GM19372 (cell line): ENCODE results near the gene COMP.

Source experiments
- ATAC-seq: cut with Tn5 transposase; IDR thresholded peaks from one replicate; pipeline ENCODE4 v1.9.1; 2021; ENCODE audit warnings: mild to moderate bottlenecking, low read depth, moderate library complexity; ENCODE audit not compliant: unreplicated experiment

Gene COMP

DNA sequence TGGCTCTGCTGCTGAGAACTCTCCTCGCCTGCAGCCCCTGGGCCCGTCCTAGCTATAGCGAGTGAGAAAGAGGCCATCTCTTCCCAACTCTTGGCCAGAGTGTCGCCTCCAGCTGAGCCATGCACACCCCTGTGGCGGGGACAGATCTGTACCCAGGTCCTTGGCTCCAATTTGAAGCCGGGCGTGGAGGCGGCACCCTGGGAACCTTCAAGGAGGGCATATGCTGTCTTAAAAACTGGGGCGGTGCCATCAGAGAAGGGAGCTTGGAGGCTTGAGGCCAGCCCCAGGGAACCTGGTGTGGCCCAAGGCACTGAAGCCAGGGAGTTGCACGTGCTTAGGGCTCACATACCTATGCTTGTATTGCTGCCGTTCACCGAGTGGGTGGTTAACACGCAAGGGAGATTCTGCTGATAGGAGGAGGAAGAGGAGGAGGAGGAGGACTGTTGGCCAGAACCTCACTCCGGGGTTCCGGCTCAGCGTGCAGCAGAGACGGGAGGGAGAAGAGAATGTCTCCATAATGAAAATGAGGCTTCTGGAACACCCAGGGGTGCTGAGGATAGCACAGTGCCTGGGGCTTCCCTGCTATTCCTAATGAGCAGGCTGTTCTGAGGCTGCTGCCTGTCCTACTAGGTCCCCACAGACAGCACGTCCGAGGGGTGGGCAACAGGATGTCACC is 40.7 kb downstream of the COMP start:
- no peak for ATAC-seq

DNA sequence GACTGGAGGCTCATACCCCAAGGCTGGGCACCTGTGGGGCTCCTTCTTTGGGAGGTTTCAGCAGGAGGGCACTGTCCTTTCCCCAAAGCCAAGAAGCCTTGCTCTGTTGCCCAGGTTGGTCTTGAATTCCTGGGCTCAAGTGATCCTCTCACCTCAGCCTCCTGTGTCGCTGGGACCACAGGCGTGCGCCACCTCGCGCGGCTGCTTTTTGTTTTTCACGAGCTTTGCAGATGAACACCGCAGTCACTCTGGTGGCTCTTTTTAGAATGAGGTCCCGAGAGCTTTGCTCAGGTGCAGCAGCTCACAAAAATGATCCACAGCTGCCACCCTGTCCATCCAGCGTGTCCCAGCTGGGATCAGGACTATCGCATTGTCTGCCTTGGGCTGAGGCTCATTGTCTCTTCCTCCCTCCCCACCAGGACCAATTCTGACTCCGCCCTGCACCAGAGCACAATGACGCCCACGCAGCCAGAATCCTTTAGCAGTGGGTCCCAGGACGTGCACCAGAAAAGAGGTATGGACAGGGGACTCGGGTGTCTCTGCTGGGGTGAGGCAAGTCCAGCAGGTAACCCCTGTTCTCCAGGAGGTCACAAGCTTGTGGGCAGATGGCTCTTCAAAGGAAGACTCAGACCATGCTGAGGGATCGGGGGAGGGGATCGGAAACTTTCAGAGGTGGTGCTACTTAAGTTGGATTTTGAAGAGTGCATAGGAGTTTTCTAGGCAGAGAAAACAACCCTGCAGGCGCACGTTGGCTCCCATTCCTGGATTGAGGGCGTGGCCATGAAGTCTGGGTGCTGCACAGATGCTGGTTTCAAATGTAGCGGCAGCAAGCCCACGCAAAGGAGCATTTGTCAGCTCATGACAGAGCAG is 41.5 kb downstream of the COMP start:
- no peak for ATAC-seq

DNA sequence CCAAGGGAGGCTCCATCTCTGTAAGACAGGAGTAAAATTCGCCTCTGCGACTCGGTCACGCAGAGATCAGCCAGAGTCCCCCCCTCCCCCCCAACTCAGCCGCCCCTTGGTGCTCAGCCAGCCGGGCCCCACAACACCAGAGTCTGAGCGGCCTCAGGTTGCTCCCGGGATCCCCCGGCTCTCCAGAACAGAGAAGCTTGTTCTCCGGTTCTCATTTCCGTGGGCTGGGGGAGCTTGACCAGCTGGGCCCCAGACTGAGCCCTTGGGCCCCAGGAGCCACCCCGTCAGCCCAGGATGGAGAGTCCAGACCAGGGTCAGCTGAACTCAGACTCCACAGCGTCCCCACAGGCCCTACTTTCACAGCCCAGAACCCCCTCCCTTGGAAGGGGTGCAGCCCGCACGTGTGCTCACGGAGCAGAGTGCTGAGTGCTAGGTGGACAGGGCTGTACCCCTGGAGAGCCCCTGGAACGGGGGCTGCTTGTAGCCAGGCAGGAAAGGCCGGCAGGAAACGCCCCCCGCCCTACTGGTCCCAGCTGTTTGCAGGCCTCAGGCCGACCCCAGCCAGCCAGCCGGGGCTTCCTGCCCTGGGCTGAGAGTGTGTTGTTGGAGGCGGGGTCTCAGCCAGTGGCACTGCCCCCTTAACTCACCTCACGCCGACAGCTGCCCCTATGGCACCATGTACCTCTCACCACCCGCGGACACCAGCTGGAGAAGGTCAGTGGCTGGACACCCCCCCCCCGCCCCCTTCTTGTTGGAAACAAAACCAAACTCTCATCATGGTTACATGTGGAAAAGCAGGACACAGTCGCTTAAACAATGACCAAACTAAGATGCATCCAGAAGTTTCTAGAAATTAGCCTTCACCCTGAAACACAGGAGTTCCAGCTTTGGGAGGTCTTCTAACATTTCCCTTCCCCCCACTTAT is 44.4 kb downstream of the COMP start:
- ATAC-seq, result no peak

DNA sequence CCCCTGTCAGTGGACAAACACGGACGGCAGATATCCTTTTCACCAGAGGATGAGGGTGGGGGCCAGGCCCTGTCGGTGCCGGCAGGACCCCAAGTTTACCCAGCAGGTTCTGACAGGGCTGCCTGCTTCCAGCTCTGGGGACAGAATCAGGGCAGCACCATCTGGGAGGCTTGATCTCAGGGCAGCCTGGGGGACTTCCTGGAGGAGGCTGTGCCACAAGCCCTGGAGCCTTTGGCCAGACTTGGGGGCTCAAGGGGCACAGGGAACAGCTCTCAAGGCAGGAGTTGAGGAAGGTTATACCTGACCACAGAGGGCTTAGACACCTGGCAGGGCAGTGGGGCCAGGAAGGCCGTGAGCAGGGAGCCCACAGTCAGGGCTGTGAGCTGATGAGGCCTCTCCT is 45.2 kb downstream of the COMP start:
- no peak for ATAC-seq

DNA sequence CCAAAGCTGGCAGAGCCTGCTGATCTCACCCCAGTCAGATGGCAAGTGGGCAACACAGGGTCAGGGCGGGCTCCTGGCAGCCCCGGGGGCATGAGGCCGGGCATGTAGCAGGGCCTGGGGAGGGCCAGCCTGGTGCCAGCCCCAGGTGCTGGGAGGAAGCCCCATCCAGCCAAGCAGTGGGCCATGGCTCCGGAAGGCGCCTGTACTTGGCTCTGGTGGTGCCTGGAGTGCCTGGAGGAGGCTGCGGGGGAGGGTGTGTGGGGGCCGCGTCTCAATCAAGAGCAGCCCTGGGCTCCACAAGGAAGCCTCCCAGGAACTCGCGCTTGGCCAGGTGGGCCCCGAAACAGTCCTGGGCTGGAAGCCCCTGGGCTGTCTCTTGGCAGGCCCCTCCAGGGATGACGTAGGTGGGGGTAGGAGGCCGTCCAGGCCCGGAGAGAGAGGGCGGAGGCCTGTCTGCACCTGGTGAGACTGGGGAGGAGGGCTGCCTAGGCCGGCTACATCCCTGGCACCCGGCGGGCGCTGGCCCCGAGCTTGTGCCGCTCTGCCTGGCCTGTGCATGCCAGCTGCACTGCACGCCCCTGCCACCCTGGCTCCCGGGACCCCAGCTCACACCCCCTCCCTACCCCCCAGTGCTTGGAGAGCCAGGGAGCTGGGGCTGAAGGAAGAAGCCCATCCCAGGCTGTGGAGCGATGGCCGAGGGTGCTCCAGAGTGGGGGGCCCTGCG is 45.9 kb downstream of the COMP start:
- ATAC-seq, result no peak

DNA sequence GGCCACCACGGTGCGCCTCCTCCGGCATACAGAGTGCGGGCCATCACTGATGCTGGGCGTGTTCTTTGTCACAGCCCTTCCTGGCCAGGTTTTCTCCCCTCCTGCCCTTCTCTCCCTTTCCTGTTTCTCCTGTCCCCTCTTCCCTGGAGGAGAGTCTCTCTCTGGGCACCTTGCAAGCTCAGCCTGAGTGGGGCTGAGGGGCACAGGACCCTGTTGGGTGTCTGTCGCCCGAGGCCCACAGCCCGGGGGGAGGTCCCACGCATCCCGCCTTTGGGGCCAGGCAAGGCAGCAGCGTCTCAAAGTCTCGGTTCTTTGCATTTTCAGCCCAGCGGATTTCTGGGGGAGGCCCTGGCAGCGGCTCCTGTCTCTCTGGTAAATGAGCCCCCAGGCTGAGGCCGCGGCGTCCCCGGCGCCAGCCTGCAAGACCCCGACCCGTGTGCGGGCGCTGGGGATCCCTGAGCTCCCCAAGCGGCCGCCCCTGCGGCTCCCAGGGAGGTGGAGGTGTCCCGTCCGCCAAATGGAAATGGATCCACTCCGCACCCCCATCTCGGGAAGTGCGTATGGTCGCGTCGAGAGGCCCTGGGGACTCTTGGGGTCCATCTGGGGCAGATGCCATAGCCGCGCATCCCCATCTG is 47.2 kb downstream of the COMP start:
- ATAC-seq, result no peak

DNA sequence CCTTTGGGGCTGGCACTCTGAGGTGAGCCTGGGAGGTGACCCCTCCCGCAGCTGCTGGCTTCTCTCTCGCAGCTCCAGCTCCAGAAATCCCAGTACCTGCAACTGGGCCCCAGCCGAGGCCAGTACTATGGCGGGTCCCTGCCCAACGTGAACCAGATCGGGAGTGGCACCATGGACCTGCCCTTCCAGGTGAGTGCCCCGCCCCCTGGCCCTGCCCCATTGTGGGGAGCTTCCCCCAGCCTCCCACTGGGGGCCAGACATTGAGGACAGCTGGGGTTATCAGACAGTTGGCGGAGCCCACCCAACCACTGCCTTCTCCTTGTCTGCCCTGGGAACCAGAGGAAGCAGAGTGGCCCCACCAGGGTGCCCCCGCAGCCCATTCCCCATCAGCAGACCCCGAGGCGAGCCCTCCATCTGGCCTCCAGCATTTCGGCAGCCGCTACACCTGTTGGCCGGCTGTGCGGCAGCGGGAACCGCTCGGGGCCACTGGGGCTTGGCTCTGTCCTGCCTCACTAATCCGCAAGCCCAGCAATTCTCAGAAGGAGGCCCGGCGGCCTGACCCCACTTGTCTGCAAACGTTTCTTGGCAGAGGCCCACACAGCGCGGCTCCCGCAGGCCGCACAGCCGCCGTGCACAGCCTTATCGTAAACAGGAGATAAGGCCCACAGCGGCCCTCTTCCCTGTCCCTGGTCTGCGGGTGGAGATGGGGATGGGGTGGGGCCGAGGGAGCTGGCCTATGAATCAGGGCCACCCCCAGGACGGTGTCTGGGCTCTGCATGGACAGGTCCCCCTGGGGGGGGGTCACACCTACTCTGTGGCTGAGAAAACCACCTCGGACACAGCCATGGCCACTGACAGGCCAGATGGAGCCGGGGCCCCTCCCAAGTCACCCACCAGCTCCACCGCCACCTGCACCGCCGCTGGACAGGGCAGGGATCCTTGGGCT is 48.0 kb downstream of the COMP start:
- no peak for ATAC-seq

DNA sequence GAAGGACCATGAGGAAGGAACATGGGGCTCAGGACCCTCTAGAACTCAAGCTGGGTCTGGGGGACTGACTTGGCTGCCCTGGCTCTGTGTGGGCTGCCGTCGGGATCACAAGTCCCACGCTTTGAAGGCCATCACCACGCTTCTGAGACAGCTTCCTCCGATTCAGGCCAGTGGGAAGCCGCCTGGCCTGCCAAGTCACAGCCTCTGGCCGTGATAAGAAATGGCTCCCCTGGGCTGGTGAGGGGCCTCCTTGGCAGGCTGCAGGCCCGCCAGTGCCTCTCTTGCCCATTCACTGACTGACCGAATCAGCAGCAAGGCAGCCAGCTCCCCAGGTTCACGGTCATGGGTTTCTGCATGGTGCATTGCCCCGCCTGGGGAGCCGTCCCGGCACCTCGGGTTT is 48.8 kb downstream of the COMP start:
- ATAC-seq, result no peak

DNA sequence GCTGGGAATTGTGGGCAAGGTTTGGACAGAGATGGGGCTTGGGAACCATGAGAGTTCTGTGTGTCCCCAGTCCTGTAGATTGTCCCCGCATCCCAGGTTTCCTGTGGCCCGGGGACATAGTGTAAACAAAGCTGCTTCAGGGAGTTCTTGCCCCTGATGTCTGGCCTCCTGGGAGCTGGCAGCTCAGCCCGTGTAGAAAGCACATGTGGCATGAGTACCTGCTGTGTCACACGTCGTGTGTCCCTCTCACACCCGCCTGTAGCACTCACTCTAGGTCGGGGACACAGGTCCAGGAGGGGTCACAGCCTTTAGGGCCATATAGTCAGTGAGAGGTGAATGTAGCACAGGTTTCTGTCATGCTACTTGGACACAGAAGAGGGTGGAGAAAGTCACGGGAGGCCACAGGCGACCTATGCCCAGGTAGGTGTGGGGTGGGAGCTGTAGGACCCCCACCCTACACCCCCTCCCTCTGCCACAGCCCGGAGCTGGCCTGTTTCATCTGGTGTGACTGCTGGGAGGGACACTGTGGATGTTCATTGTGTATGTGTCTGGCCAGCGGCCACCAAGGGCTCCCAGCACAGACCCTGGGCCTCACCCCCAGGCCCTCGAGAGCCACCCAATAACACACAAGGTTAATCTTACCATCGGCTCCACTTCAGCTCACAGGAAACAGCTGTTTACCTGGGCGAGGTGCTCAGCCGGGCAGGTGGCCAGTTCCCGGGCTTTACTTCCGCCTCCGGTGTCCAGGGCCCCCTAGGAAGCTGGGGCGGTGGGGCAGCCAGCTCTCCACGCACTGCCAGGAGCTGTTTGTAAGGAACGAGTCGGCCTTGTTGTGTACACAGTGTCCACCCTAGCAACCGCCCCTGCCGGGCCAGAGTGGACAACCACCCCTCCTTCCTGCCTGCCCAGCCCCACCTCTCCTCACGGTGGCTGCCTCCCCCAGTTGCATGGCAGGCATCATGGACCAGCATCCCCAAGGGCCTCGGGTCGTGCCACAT is 49.7 kb downstream of the COMP start:
- ATAC-seq, result no peak

DNA sequence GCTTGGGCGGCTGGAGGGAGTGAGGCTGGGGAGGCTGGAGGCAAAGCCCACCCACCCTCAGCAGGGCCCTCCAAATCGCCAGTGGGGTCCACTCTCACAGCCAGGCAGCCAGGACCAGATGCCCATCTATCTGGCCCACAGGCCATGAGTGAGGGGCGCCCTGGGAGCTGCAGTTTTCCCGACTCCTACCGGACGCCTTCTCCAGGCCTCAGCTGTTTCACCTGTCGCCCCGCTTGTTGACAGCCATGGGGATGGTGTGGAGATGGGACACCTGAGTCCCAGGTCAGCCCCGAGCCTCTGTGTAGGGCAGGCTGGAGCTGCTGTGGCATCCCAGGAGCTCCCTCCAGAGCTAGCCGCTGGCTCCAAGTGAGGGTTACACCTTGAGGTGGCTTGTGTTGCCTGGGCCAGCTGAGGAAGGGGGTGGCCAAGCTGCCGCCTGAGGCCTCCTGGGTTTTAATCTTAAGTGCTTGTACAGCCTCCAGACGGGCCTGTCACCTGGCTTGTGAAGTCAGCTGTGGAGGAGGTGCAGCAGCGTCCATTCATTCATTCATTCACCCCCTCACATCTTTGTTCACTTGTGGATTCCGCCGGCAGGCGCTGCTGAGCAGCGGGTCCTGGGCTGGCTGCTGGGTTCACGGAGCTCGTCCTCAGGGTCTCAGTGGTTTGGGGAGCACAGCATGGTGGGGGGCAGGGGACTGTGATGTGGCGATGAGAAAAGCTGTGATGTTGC is 52.0 kb downstream of the COMP start:
- ATAC-seq, result no peak

DNA sequence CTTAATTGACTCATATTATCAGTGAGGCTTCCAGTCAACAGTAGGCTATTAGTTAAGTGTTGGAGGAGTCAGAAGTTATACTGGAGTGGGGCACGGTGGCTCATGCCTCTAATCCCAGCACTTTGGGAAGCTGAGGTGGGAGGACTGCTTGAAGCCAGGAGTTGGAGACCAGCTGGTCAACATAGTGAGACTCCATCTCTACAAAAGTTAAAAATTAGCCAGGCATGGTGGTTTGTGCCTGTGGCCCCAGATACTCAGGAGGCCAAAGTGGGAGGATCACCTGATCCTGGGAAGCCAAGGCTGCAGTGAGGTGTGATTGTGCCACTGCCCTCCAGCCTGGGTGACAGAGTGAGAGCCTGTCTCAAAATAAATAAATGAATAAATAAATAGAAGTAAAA is 53.2 kb downstream of the COMP start:
- ATAC-seq, result no peak

DNA sequence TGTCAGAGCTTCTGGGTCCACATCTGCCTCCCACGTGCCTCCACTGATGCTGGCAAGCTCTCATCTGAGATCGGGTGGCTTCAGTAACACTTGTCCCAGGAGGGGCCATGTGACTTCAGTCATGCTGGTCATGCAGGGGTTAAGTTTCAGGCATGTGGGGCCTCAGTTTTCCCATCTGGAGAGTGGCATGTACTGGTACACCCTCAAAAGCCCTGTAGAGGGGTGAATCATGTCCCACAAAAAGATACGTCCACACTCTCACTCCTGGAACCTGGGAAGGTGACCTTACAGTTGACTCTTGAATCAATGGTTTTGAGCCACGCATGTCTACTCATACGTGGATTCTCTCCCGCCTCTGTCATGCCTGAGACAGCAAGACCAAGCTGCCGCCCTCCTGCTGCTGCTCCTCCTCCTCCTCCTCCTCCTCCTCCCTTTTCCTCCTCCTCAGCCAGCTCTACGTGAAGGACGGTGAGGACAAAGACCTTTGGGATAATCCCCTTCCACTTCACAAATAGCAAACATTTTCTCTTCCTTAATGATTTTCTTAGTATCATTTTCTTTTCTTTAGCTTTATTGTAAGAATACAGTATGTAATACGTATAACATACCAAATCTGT is 53.7 kb downstream of the COMP start:
- no peak for ATAC-seq

DNA sequence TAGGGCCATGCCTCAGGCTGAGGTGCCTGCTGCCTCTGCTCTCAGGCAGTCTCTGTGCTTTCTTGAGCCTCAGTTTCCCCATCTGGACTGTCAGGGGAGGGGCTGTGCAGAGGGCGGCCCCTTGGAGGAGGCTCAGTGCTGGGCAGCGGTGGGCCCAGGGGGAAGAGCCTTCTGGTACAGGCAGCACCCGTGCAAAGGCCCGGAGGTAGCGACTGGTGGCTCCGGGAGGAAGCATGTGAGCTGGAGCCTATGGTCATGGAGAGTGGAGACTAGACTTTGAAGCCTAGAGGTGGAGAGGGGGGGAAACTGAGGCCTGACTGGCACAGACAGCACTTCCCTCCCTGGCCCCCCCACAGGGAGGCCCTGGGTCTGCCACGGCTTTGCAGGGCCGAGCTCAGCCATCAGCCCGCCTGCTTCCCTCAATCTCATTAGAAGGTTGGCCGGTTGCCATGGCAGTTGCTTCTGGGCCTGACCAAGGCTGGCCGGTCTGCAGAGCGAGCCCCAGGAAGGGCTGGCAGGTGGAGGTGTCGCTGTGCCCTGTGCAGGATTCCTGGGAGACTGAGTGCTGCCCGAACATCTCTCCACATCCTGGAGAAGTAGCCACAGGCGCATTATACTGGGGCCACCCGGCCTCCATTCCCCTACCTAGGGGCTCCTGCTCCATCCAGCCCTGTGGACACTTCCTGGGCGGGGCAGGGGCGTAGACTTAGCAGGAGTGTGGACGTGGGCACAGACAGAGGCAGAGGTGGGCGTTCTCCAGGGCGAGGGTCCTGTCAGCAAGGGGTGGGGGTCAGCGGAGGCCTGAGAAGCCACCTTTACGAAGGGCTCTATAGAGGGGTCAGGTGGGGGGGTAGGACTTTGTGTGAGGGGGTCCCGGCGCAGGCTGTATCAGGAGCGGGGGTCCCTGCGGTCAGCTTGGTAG is 54.4 kb downstream of the COMP start:
- ATAC-seq, result no peak

DNA sequence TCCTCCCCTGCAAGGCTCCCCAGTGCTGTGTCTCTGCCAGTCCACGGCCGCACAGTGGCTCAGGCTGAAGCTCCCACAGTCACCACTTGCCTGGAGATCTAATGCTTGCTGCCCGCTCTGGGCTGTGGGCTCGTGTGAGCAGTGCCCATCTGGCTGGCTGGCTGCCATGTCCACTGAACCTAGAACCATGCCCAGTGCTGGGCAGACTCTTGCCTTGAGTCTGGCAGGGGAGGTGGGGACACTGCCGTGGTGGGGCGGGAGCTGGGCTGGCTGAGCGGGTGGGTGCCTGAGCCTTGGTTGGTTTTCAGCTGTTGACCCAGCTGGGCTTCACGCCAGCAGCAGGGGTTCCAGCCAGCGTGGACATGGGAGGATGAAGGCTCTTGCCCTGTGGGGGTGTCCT is 55.4 kb downstream of the COMP start:
- no peak for ATAC-seq

DNA sequence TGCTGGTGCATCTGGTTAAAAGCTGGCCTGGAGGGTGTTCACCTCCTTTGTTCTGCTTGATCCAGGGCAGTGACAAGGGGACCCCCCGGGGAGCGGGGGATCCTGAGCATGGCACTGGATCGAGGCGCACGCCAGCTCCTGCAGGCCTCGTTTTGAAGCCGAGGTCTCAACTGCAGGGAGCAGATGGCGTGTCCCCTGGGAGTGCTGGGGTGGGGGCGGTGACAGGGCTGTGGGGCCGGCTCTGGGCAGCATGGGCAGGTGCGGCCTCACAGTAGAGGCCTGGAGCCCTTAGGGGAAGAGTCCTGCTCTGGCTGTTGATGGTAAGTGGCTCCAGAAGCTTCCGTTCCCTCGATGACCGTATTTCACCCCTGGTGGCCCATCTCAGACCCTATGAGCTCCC is 55.8 kb downstream of the COMP start:
- no peak for ATAC-seq
